Endothelial cell of umbilical vein (primary cell): Measurements from ENCODE around the gene PANX1. TPM values are rescaled to one million over a fixed set of nuclear protein-coding genes. Genes with fewer than 3 reads are reported as not detected.
A peak's percentile ranks its signal among the peaks of the same experiment; 100 is the strongest.

Experiments
- BruUV-seq: library from RNA; stranded (reverse); fragments of 400-500 nt; replicated peaks from 2 replicates; lab custom pipeline; 2021; lab: Mats Ljungman, UMichigan
- CTCF ChIA-PET: fragments of 300-600, 350-600 bp; sonication (Branson Sonifier 250); formaldehyde crosslinking; loops from one replicate; lab custom pipeline; 2021; ENCODE audit warnings: antibody characterized with exemption, inconsistent platforms; lab: Charles Lee
- POLR2A ChIA-PET: fragments of 300-600, 350-600 bp; sonication (Branson Sonifier 250); formaldehyde crosslinking; loops from one replicate; lab custom pipeline; 2021; ENCODE audit warnings: antibody characterized with exemption, inconsistent platforms; lab: Charles Lee
- DNase-seq: peaks from one replicate; pipeline ENCODE4 v3.0.0-alpha.2; 2011; ENCODE audit warnings: low read depth, low spot score
- FAIRE-seq: peaks from 2 replicates; lab custom pipeline; 2011; peaks lifted over from hg19 to GRCh38; lab: Jason Lieb, UNC
- H2AFZ ChIP-seq: 2 replicates; pipeline ENCODE4 v1.6.0; 2012; ENCODE audit warnings: low read depth, low read length, control low read depth, inconsistent platforms
- H3K27ac ChIP-seq: 2 replicates; pipeline ENCODE4 v1.5.1; 2011; ENCODE audit warnings: low read depth, mild to moderate bottlenecking, control low read depth, low read length, moderate library complexity; ENCODE audit not compliant: insufficient read depth
- H3K27me3 ChIP-seq, 2 experiments: 2 replicates each; pipeline versions ENCODE4 v1.6.0 to v1.6.1; 2011; ENCODE audit warnings: low read length in 2 of 2, mixed read lengths in 1 of 2; ENCODE audit not compliant: control insufficient read depth in 2 of 2, insufficient read depth in 2 of 2
- H3K36me3 ChIP-seq, 2 experiments: 2 replicates in 1 of 2; 3 replicates in 1 of 2; pipeline ENCODE4 v1.5.1; 2011; ENCODE audit warnings: low read length in 2 of 2, mild to moderate bottlenecking in 1 of 2, moderate library complexity in 1 of 2; ENCODE audit not compliant: control insufficient read depth in 2 of 2, insufficient read depth in 2 of 2; ENCODE audit errors: extremely low read depth in 1 of 2
- H3K4me1 ChIP-seq: 3 replicates; pipeline ENCODE4 v1.5.1; 2011; ENCODE audit warnings: mild to moderate bottlenecking, low read length; ENCODE audit not compliant: control insufficient read depth, insufficient read depth; ENCODE audit errors: extremely low read depth
- H3K4me2 ChIP-seq: 2 replicates; pipeline ENCODE4 v1.6.1; 2011; ENCODE audit warnings: low read length, control low read depth, mixed read lengths; ENCODE audit not compliant: insufficient read depth
- H3K4me3 ChIP-seq, 3 experiments: fragments of 200-600 bp in 1 of 3; sonication (generic), shearing (Covaris generic) in 1 of 3; replicated peaks in 1 of 3; 2 replicates each; pipeline ENCODE4 v1.5.1; 2011 to 2016; ENCODE audit warnings: control low read depth in 3 of 3, low read length in 3 of 3, mild to moderate bottlenecking in 2 of 3, inconsistent platforms in 1 of 3, low read depth in 1 of 3, moderate library complexity in 1 of 3; ENCODE audit not compliant: insufficient read depth in 1 of 3
- H3K79me2 ChIP-seq: 2 replicates; pipeline ENCODE4 v1.6.0; 2012; ENCODE audit warnings: low read length, inconsistent platforms; ENCODE audit not compliant: control insufficient read depth, insufficient read depth
- H3K9ac ChIP-seq: replicated peaks from 2 replicates; pipeline ENCODE3; 2011; ENCODE audit warnings: low read length, control low read depth; ENCODE audit not compliant: insufficient read depth; ENCODE audit errors: extremely low read depth
- H3K9me1 ChIP-seq: replicated peaks from 3 replicates; pipeline ENCODE4 v1.6.0; 2011; ENCODE audit warnings: mild to moderate bottlenecking, low read length; ENCODE audit not compliant: control insufficient read depth, insufficient read depth; ENCODE audit errors: extremely low read depth
- H3K9me3 ChIP-seq: replicated peaks from 2 replicates; pipeline ENCODE4 v1.5.1; 2012; ENCODE audit warnings: low read length, inconsistent platforms; ENCODE audit not compliant: control insufficient read depth, insufficient read depth
- H4K20me1 ChIP-seq: replicated peaks from 2 replicates; pipeline ENCODE3; 2011; ENCODE audit warnings: mild to moderate bottlenecking, low read length; ENCODE audit not compliant: control insufficient read depth, insufficient read depth; ENCODE audit errors: extremely low read depth
- EZH2 ChIP-seq: IDR thresholded peaks from 2 replicates; pipeline ENCODE4 v1.6.1; 2012; ENCODE audit warnings: borderline replicate concordance, low read depth, mild to moderate bottlenecking, moderate library complexity, low read length, inconsistent platforms; ENCODE audit not compliant: severe bottlenecking
- FOS ChIP-seq: IDR thresholded peaks from 2 replicates; pipeline ENCODE4 v1.6.1; 2011; ENCODE audit warnings: mild to moderate bottlenecking, low read length, moderate library complexity, borderline replicate concordance; ENCODE audit not compliant: insufficient read depth
- GATA2 ChIP-seq: IDR thresholded peaks from 2 replicates; pipeline ENCODE4 v1.7.0; 2011; ENCODE audit warnings: low read depth, mild to moderate bottlenecking, moderate library complexity, mixed read lengths, low read length; ENCODE audit not compliant: insufficient read length, insufficient read depth
- JUN ChIP-seq: IDR thresholded peaks from 2 replicates; pipeline ENCODE4 v1.6.1; 2011; ENCODE audit warnings: borderline replicate concordance, low read depth; ENCODE audit not compliant: insufficient read length, insufficient read depth
- MAX ChIP-seq: IDR thresholded peaks from 2 replicates; pipeline ENCODE4 v1.6.1; 2011; ENCODE audit not compliant: insufficient read depth, insufficient read length
- MYC ChIP-seq: IDR thresholded peaks from one replicate; pipeline ENCODE4 v1.6.1; 2011; ENCODE audit warnings: mild to moderate bottlenecking, low read depth, low read length
- POLR2A ChIP-seq: IDR thresholded peaks from 2 replicates; pipeline ENCODE4 v1.6.1; 2012; ENCODE audit warnings: low read depth, mild to moderate bottlenecking, control low read depth, low read length
- POLR2AphosphoS5 ChIP-seq: IDR thresholded peaks from 2 replicates; pipeline ENCODE4 v1.6.1; 2012; ENCODE audit warnings: low read depth, mild to moderate bottlenecking, control low read depth, low read length, moderate library complexity; ENCODE audit not compliant: insufficient read depth
- dilution Hi-C: fragments of 300-500 bp; cut with MboI; formaldehyde crosslinking; loops from one replicate; pipeline ENCODE4 v1.15.0; 2019; ENCODE audit warnings: low sequenced_read_pairs; ENCODE audit not compliant: extremely low pct_ligation_motif_present
- intact Hi-C: fragments of 100-400 bp; cut with micrococcal nuclease; formaldehyde crosslinking; loops from one replicate; pipeline ENCODE4 v1.10.0; 2022
- polyA plus RNA-seq, 4 experiments: library from polyadenylated mRNA; depleted of rRNA in 3 of 4; stranded (reverse) in 3 of 4; unstranded in 1 of 4; fragments of >200 nt; gene quantifications; 2 replicates each; pipeline versions ENCODE4 v1.2.1 to v1.2.3, GENCODE V29; 2011 to 2012; ENCODE audit warnings: missing spikeins in 1 of 4
- total RNA-seq: library from RNA; stranded (reverse); gene quantifications from 2 replicates; pipeline ENCODE4 v1.2.3, GENCODE V29; 2021
- TF ChIP-seq, protein P1 (sequence below), 2 donors: IDR thresholded peaks; 1 replicate in 1 of 2; 2 replicates in 1 of 2; pipeline ENCODE4 v1.5.1; 2011; ENCODE audit warnings: low read length in 2 of 2, mild to moderate bottlenecking in 2 of 2, moderate library complexity in 2 of 2, control low read depth in 1 of 2, inconsistent platforms in 1 of 2, low read depth in 1 of 2; ENCODE audit not compliant: insufficient read depth in 1 of 2; ENCODE audit errors: extremely low read depth in 1 of 2

PANX1 gene
- total and polyA plus RNA-seq, 2 donors (not counting 3 experiments of a cell fraction or from before 2014, with no cell fraction given), result 9.5 to 20.9 TPM

DNA sequence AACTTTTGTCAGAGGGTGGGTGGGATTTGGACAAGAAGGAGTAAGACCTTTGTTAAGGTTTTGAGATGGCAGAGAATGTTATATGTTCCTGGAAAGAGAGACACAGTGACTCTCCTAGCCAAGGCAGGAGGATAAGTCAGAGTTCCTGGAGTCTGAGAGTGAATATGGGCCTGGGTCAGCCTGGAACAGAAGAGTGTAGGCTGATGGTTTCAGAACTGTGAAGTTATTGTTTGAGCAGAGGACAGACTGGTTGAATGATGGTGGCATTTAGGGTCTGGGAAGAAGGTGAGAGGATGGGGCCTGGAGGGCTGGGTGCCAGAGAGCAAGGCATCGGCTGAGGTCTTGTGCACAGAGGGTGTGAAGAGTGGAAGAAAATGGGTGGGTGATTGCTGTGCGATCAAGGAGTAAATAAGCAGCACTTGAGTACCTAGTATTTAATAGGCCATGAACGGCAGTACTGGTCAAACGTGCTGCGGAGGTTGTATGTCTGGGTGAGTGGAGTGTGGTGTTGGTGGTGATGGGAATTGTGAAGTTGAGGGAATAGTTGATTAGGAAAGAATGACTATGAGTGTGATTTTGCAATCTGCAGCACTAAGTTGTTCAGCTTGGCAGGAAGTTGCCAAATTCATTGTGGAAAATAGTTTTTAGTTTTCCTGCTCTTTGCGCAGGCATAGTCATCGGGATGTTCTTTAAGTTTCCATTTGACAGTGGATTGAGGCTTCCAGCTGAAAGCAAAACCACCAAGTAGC, 1.8 kb downstream of the PANX1 start:
- Histone ChIP-seq H3K4me2 (peak overlapping the region; percentile 85), H3K27ac (peak overlapping the region; percentile 86), H3K27me3 (no peaks in the 10 kb centered on the region), H3K9me1 (no peaks in the 10 kb centered on the region), H3K36me3 (no peaks in the 10 kb centered on the region), H3K9me3 (no peaks in the 10 kb centered on the region), H3K9ac (no peak overlapping the region), H4K20me1 (no peaks in the 10 kb centered on the region), H3K4me3 (peak overlapping the region in 1 of 3 experiments; percentile 87), H2AFZ (no peak overlapping the region), H3K4me1 (peaks cover 55% of the 10 kb centered on the region), H3K79me2 (peaks cover 57% of the 10 kb centered on the region)
- CTCF ChIA-PET, result interaction anchor here (1.8 to 5.0 kb wide), 6 partner anchors 11 to 375 kb away, joined by 4 to 64 read pairs (median 10); no protein-coding TSS in a partner anchor
- DNase-seq (peak; percentile 36), FAIRE-seq (peak; percentile 21)
- intact Hi-C loops (loop anchor here (2.0 to 10.0 kb wide), 2 partner anchors 392 to 804 kb away; no protein-coding TSS in a partner anchor), dilution Hi-C loops (no loop called here)
- POLR2A ChIA-PET, result no interaction called here
- BruUV-seq, result no TSS peak
- TF ChIP-seq, protein P1, sequence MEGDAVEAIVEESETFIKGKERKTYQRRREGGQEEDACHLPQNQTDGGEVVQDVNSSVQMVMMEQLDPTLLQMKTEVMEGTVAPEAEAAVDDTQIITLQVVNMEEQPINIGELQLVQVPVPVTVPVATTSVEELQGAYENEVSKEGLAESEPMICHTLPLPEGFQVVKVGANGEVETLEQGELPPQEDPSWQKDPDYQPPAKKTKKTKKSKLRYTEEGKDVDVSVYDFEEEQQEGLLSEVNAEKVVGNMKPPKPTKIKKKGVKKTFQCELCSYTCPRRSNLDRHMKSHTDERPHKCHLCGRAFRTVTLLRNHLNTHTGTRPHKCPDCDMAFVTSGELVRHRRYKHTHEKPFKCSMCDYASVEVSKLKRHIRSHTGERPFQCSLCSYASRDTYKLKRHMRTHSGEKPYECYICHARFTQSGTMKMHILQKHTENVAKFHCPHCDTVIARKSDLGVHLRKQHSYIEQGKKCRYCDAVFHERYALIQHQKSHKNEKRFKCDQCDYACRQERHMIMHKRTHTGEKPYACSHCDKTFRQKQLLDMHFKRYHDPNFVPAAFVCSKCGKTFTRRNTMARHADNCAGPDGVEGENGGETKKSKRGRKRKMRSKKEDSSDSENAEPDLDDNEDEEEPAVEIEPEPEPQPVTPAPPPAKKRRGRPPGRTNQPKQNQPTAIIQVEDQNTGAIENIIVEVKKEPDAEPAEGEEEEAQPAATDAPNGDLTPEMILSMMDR (IDR thresholded peaks at IDR 0.05; ENCODE audit: extremely low read depth in 1 of 2, insufficient read depth in 1 of 2, low read depth in 1 of 2, low read length in 2 of 2), result no peak
- TF ChIP-seq GATA2, result no peak
- no peak for TF ChIP-seq POLR2A
- TF ChIP-seq FOS, result no peak
- TF ChIP-seq MYC, result no peak
- no peak for TF ChIP-seq JUN
- TF ChIP-seq EZH2, result no peak
- no peak for TF ChIP-seq MAX
- no peak for TF ChIP-seq POLR2AphosphoS5
